ENCODE results near the gene CPT1A. TPM values are rescaled to one million over a fixed set of nuclear protein-coding genes. Genes with fewer than 3 reads are reported as not detected.

CPT1A gene
- total and polyA plus RNA-seq, 2 experiments from 2014 or later, result 9.6 to 20.1 TPM

- H3K36me3 ChIP-seq (ENCODE audit: low read depth), result no peaks in the 10 kb centered on the region
- H3K27me3 ChIP-seq (replicated peaks; ENCODE audit: insufficient read depth), result no peaks in the 10 kb centered on the region
- H3F3A ChIP-seq (ENCODE audit: insufficient read depth), result no peaks in the 10 kb centered on the region
- no peaks in the 10 kb centered on the region for H3K4me1 ChIP-seq (ENCODE audit: insufficient read depth)
- H3K9me3 ChIP-seq (ENCODE audit: low read depth), result no peaks in the 10 kb centered on the region
- H3K4me2 ChIP-seq (ENCODE audit: unreplicated experiment), result no peak overlapping the region
- H3K9me2 ChIP-seq (ENCODE audit: insufficient read depth), result no peaks in the 10 kb centered on the region
- no peak for DNase-seq
- no peak overlapping the region for H3K4me3 ChIP-seq
- in situ Hi-C loops (cut with MboI), result no loop called here
- 81 to 82% methylated on average over 11 of the region's 11 CpGs for WGBS, 2 experiments (ENCODE audit: low coverage in 1 of 2, low lambda C conversion rate in 2 of 2, missing lambda C conversion rate in 2 of 2)
- no peak overlapping the region for H2AFZ ChIP-seq
- no peaks in the 10 kb centered on the region for H4K20me1 ChIP-seq (ENCODE audit: insufficient read depth)
- H3K9ac ChIP-seq, result no peak overlapping the region
- no peaks in the 10 kb centered on the region for H3K79me2 ChIP-seq (ENCODE audit: insufficient read depth)
- TF ChIP-seq EZH2 (IDR thresholded peaks at IDR 0.05; ENCODE audit: insufficient read depth, poor library complexity, severe bottlenecking), result no peak
- no peak for TF ChIP-seq EZH2phosphoT487 (IDR thresholded peaks at IDR 0.05; ENCODE audit: insufficient read depth, low read depth)
- no peak overlapping the region for H3K27ac ChIP-seq
These were observed 23.5 kb upstream of the CPT1A start for GRCh38 chr11:68865241-68865640.

DNA sequence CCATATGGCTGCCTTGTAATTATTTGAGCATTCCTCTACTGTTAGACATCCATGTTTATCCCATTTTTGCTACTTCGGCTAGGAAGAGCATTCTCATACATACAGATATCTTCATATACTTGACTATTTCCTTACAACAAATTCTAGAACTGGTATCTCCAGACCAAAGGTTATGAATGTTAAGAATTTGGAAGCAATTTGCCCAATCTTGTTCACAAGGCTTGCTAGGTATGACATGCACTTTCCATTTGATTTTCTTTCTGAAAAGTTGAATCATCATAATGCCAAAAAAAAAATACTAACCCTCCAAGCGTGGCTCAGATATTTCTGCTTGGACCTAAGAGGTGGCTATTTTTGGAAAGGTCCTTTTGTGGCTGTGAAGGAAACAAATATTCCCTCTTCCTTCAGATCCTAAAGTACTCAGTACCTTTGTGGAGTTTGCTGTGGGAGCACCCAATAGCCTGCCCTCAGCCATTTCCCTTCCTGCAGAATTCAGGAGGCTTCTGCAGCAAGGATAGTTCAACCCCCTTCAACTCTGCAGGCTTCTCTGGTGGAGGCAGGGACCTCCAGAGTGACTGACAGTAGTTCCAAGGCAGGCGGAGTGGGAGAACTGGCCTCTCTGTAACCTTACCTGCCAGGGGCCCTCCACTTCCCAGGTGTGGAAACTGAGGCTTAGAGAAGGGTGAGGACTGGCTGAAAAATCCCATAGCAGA lies 22.0 kb upstream of the CPT1A start:
- no peaks in the 10 kb centered on the region for H3K36me3 ChIP-seq (ENCODE audit: low read depth)
- H3K27me3 ChIP-seq (replicated peaks; ENCODE audit: insufficient read depth), result no peaks in the 10 kb centered on the region
- TF ChIP-seq EZH2phosphoT487 (IDR thresholded peaks at IDR 0.05; ENCODE audit: insufficient read depth, low read depth) (no peak), EZH2 (IDR thresholded peaks at IDR 0.05; ENCODE audit: insufficient read depth, poor library complexity, severe bottlenecking) (no peak)
- H3K79me2 ChIP-seq (ENCODE audit: insufficient read depth), result no peaks in the 10 kb centered on the region
- no peak overlapping the region for H3K9ac ChIP-seq
- H3K4me3 ChIP-seq, result no peak overlapping the region
- 77 to 79% methylated on average over 3 of the region's 3 CpGs for WGBS, 2 experiments (ENCODE audit: low coverage in 1 of 2, low lambda C conversion rate in 2 of 2, missing lambda C conversion rate in 2 of 2)
- H3F3A ChIP-seq (ENCODE audit: insufficient read depth), result 0 out of 2 replicates have a peak, but pooled peaks cover 4% of the 10 kb centered on the region
- in situ Hi-C loops (cut with MboI), result no loop called here
- no peaks in the 10 kb centered on the region for H3K9me2 ChIP-seq (ENCODE audit: insufficient read depth)
- no peak overlapping the region for H3K27ac ChIP-seq
- no peaks in the 10 kb centered on the region for H4K20me1 ChIP-seq (ENCODE audit: insufficient read depth)
- H3K4me2 ChIP-seq (ENCODE audit: unreplicated experiment), result no peak overlapping the region
- no peaks in the 10 kb centered on the region for H3K4me1 ChIP-seq (ENCODE audit: insufficient read depth)
- no peak for DNase-seq
- no peak overlapping the region for H2AFZ ChIP-seq
- no peaks in the 10 kb centered on the region for H3K9me3 ChIP-seq (ENCODE audit: low read depth)

- DNase-seq, result no peak
- TF ChIP-seq EZH2 (IDR thresholded peaks at IDR 0.05; ENCODE audit: insufficient read depth, poor library complexity, severe bottlenecking) (no peak), EZH2phosphoT487 (IDR thresholded peaks at IDR 0.05; ENCODE audit: insufficient read depth, low read depth) (no peak)
- no peak overlapping the region for H3K9ac ChIP-seq
- H3K9me2 ChIP-seq (ENCODE audit: insufficient read depth), result no peaks in the 10 kb centered on the region
- H3K27ac ChIP-seq, result no peak overlapping the region
- H4K20me1 ChIP-seq (ENCODE audit: insufficient read depth), result no peaks in the 10 kb centered on the region
- no peaks in the 10 kb centered on the region for H3K79me2 ChIP-seq (ENCODE audit: insufficient read depth)
- H2AFZ ChIP-seq, result no peak overlapping the region
- H3K4me1 ChIP-seq (ENCODE audit: insufficient read depth), result no peaks in the 10 kb centered on the region
- H3K4me2 ChIP-seq (ENCODE audit: unreplicated experiment), result no peak overlapping the region
- peaks cover 6% of the 10 kb centered on the region; the same call in 1 of the 2 replicates for H3F3A ChIP-seq (ENCODE audit: insufficient read depth)
- no peak overlapping the region for H3K4me3 ChIP-seq
- H3K27me3 ChIP-seq (replicated peaks; ENCODE audit: insufficient read depth), result no peaks in the 10 kb centered on the region
- no peaks in the 10 kb centered on the region for H3K36me3 ChIP-seq (ENCODE audit: low read depth)
- H3K9me3 ChIP-seq (ENCODE audit: low read depth), result no peaks in the 10 kb centered on the region
- in situ Hi-C loops (cut with MboI), result no loop called here
- WGBS, 2 experiments (ENCODE audit: low coverage in 1 of 2, low lambda C conversion rate in 2 of 2, missing lambda C conversion rate in 2 of 2), result 75 to 89% methylated on average over 6 of the region's 6 CpGs
These were observed 20.7 kb upstream of the CPT1A start for GRCh38 chr11:68862421-68862820.

DNA sequence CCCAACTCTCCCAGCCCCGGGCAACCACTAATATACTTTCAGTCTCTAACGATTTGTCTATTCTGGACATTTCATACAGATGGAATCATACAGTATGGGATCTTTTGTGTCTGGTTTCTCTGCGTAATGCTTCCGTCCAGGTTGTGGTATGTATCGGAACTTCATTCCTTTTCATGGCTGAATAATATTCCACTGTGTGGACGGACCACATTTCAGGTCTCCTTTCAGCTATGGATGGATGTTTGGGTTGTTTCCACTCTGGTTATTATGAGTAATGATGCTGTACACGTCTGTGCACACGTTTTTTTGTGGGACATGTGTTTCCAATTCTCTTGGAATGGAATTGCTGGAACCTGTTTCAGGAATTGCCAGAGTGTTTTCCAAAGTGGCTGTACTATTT lies 17.4 kb upstream of the CPT1A start:
- no peak for TF ChIP-seq EZH2 (IDR thresholded peaks at IDR 0.05; ENCODE audit: insufficient read depth, poor library complexity, severe bottlenecking)
- no peak overlapping the region for H3K4me2 ChIP-seq (ENCODE audit: unreplicated experiment)
- peaks cover 7% of the 10 kb centered on the region; the same call in 1 of the 2 replicates for H3K27me3 ChIP-seq (replicated peaks; ENCODE audit: insufficient read depth)
- 69% methylated on average over 8 of the region's 8 CpGs for WGBS, 2 experiments (ENCODE audit: low coverage in 1 of 2, low lambda C conversion rate in 2 of 2, missing lambda C conversion rate in 2 of 2)
- H3K9me3 ChIP-seq (ENCODE audit: low read depth), result no peaks in the 10 kb centered on the region
- no peak overlapping the region for H3K27ac ChIP-seq
- in situ Hi-C loops (cut with MboI), result no loop called here
- no peak overlapping the region for H2AFZ ChIP-seq
- H3K79me2 ChIP-seq (ENCODE audit: insufficient read depth), result no peaks in the 10 kb centered on the region
- DNase-seq, result no peak
- no peak overlapping the region for H3K4me3 ChIP-seq
- H3F3A ChIP-seq (ENCODE audit: insufficient read depth), result peaks cover 17% of the 10 kb centered on the region; the same call in 1 of the 2 replicates
- no peaks in the 10 kb centered on the region for H3K36me3 ChIP-seq (ENCODE audit: low read depth)
- H3K9ac ChIP-seq, result no peak overlapping the region
- H3K9me2 ChIP-seq (ENCODE audit: insufficient read depth), result no peaks in the 10 kb centered on the region
- H4K20me1 ChIP-seq (ENCODE audit: insufficient read depth), result no peaks in the 10 kb centered on the region
- H3K4me1 ChIP-seq (ENCODE audit: insufficient read depth), result 0 out of 2 replicates have a peak, but pooled peaks cover 6% of the 10 kb centered on the region
